ENCODE measurements around the gene RPL10A. TPM values are rescaled to one million over a fixed set of nuclear protein-coding genes. Genes with fewer than 3 reads are reported as not detected.

RPL10A gene
- total RNA-seq, 1 donor from 2014 or later, result 1,245 TPM

DNA sequence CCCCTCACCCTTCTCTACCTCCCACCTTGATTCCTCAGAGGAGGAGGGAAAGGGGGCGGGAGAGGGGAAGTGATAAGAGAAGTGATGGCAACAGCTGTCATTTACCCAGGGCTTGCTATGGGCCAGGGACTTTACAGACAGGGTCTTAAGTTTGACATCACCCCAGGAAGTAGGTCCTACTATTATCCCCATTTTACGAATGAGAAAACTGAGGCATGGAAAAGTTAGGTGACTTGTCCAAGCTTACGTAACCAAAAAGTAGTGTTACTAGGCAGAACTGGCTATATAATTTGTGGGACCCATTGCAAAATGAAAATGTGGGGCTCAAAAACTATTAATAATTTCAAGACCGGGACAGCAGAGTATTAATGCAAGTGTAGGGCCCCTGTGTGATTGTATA lies 26.6 kb upstream of the RPL10A start:
- DNase-seq (ENCODE audit: extremely low spot score, unreplicated experiment), result no peak
- Mint-ChIP-seq H3K9me3 (ENCODE audit: unreplicated experiment) (no peaks in the 10 kb centered on the region), H3K27me3 (ENCODE audit: unreplicated experiment) (no peaks in the 10 kb centered on the region), H3K36me3 (ENCODE audit: unreplicated experiment) (no peaks in the 10 kb centered on the region), H3K27ac (ENCODE audit: unreplicated experiment) (no peak overlapping the region), H3K4me3 (ENCODE audit: unreplicated experiment) (no peak overlapping the region), H3K4me1 (ENCODE audit: unreplicated experiment) (peaks cover 12% of the 10 kb centered on the region)
- no peak for TF ChIP-seq CTCF (IDR thresholded peaks at IDR 0.05)

- H3K9me3 Mint-ChIP-seq (ENCODE audit: unreplicated experiment), result no peaks in the 10 kb centered on the region
- H3K36me3 Mint-ChIP-seq (ENCODE audit: unreplicated experiment), result no peaks in the 10 kb centered on the region
- DNase-seq (ENCODE audit: extremely low spot score, unreplicated experiment), result no peak
- H3K27ac Mint-ChIP-seq (ENCODE audit: unreplicated experiment), result peak overlapping the region; percentile 74
- H3K4me1 Mint-ChIP-seq (ENCODE audit: unreplicated experiment), result peaks cover 12% of the 10 kb centered on the region
- no peak overlapping the region for H3K4me3 Mint-ChIP-seq (ENCODE audit: unreplicated experiment)
- no peak for TF ChIP-seq CTCF (IDR thresholded peaks at IDR 0.05)
- no peaks in the 10 kb centered on the region for H3K27me3 Mint-ChIP-seq (ENCODE audit: unreplicated experiment)
These were observed 25.5 kb upstream of the RPL10A start for GRCh38 chr6:35442693-35443092.

GRCh38 chr6:35443341-35444030 lies 24.7 kb upstream of the RPL10A start:
- no peak overlapping the region for H3K4me3 Mint-ChIP-seq (ENCODE audit: unreplicated experiment)
- no peaks in the 10 kb centered on the region for H3K9me3 Mint-ChIP-seq (ENCODE audit: unreplicated experiment)
- TF ChIP-seq CTCF (IDR thresholded peaks at IDR 0.05), result no peak
- H3K27me3 Mint-ChIP-seq (ENCODE audit: unreplicated experiment), result no peaks in the 10 kb centered on the region
- H3K36me3 Mint-ChIP-seq (ENCODE audit: unreplicated experiment), result no peaks in the 10 kb centered on the region
- DNase-seq (ENCODE audit: extremely low spot score, unreplicated experiment), result no peak
- H3K4me1 Mint-ChIP-seq (ENCODE audit: unreplicated experiment), result peaks cover 14% of the 10 kb centered on the region
- H3K27ac Mint-ChIP-seq (ENCODE audit: unreplicated experiment), result peak overlapping the region; percentile 74

- H3K4me1 Mint-ChIP-seq (ENCODE audit: unreplicated experiment), result peaks cover 14% of the 10 kb centered on the region
- H3K27ac Mint-ChIP-seq (ENCODE audit: unreplicated experiment), result no peak overlapping the region
- no peak for TF ChIP-seq CTCF (IDR thresholded peaks at IDR 0.05)
- DNase-seq (ENCODE audit: extremely low spot score, unreplicated experiment), result no peak
- no peaks in the 10 kb centered on the region for H3K36me3 Mint-ChIP-seq (ENCODE audit: unreplicated experiment)
- no peak overlapping the region for H3K4me3 Mint-ChIP-seq (ENCODE audit: unreplicated experiment)
- H3K9me3 Mint-ChIP-seq (ENCODE audit: unreplicated experiment), result no peaks in the 10 kb centered on the region
- no peaks in the 10 kb centered on the region for H3K27me3 Mint-ChIP-seq (ENCODE audit: unreplicated experiment)
These were observed 22.5 kb upstream of the RPL10A start for GRCh38 chr6:35445691-35446090.

DNA sequence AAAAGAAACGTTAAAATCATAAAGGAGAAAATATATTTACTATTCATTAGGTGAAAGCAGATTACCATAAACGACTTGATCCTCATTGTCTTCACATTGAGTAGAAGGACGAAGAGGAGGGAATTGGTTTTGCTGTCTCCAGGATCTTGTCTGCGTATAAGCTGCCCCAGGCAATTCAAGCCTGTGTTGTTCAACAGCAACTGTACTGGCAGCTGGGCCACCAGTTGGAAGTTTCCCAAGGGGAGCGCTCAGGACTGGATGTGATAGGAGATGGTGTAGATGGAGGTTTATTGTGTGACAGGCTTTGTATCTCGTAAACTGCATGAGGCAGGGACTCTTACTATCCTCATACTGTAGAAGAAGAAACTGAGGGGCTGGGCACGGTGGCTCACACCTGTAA lies 20.0 kb upstream of the RPL10A start:
- no peaks in the 10 kb centered on the region for H3K27me3 Mint-ChIP-seq (ENCODE audit: unreplicated experiment)
- no peak overlapping the region for H3K27ac Mint-ChIP-seq (ENCODE audit: unreplicated experiment)
- H3K4me3 Mint-ChIP-seq (ENCODE audit: unreplicated experiment), result no peak overlapping the region
- no peak for DNase-seq (ENCODE audit: extremely low spot score, unreplicated experiment)
- no peak for TF ChIP-seq CTCF (IDR thresholded peaks at IDR 0.05)
- H3K4me1 Mint-ChIP-seq (ENCODE audit: unreplicated experiment), result peaks cover 18% of the 10 kb centered on the region
- no peaks in the 10 kb centered on the region for H3K36me3 Mint-ChIP-seq (ENCODE audit: unreplicated experiment)
- H3K9me3 Mint-ChIP-seq (ENCODE audit: unreplicated experiment), result no peaks in the 10 kb centered on the region
